ENCODE results near the gene AMMECR1.

DNA sequence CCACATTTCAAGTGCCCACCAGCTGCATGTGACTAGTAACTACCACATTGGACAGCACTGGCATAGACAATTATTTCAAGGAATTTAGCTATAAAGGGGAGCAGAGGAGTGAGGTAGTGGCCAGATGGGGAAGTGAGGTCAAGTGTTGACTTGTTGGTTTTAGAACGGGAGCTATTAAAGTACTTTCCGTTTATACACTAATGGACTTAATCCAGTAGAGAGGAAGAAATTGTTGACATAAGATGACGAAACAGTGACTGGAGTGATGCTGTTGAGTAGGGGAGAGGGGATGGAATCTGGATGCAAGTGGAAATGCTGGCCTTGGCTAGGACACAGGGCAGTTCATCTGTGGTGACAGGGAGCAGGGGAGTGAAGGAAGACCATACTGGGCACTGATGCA, 154.4 kb downstream of the AMMECR1 start:
- TF ChIP-seq JUN (IDR thresholded peaks at IDR 0.05; ENCODE audit: low read depth, low read length) (no peak), RBBP5 (IDR thresholded peaks at IDR 0.05; ENCODE audit: borderline replicate concordance, low read depth, low read length) (no peak), ASH2L (IDR thresholded peaks at IDR 0.05; ENCODE audit: low read length) (no peak), RFX5 (IDR thresholded peaks at IDR 0.05; ENCODE audit: borderline replicate concordance, low read depth, low read length) (no peak), POLR2A (IDR thresholded peaks at IDR 0.05; ENCODE audit: control extremely low read depth in 1 of 2, low read depth in 2 of 2, low read length in 2 of 2) (no peak), NRF1 (IDR thresholded peaks at IDR 0.05; ENCODE audit: low read depth, low read length) (no peak), EP300 (IDR thresholded peaks at IDR 0.05; ENCODE audit: borderline replicate concordance in 1 of 2, low read depth in 2 of 2, low read length in 2 of 2) (no peak), EZH2 (IDR thresholded peaks at IDR 0.05; ENCODE audit: low read depth, low read length, severe bottlenecking) (no peak), SRF (IDR thresholded peaks at IDR 0.05; ENCODE audit: low read depth, low read length) (no peak), GTF2F1 (IDR thresholded peaks at IDR 0.05; ENCODE audit: borderline replicate concordance, low read depth, low read length) (no peak), BCL11A (IDR thresholded peaks at IDR 0.05; ENCODE audit: low read depth in 2 of 2, low read length in 2 of 2) (no peak), ZNF274 (IDR thresholded peaks at IDR 0.05; ENCODE audit: borderline replicate concordance, extremely low read depth, low read length) (no peak)
- TF ChIP-seq, protein P1, sequence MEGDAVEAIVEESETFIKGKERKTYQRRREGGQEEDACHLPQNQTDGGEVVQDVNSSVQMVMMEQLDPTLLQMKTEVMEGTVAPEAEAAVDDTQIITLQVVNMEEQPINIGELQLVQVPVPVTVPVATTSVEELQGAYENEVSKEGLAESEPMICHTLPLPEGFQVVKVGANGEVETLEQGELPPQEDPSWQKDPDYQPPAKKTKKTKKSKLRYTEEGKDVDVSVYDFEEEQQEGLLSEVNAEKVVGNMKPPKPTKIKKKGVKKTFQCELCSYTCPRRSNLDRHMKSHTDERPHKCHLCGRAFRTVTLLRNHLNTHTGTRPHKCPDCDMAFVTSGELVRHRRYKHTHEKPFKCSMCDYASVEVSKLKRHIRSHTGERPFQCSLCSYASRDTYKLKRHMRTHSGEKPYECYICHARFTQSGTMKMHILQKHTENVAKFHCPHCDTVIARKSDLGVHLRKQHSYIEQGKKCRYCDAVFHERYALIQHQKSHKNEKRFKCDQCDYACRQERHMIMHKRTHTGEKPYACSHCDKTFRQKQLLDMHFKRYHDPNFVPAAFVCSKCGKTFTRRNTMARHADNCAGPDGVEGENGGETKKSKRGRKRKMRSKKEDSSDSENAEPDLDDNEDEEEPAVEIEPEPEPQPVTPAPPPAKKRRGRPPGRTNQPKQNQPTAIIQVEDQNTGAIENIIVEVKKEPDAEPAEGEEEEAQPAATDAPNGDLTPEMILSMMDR (IDR thresholded peaks at IDR 0.05; ENCODE audit: control extremely low read depth in 1 of 3, insufficient read depth in 1 of 3, low read depth in 1 of 3, low read length in 3 of 3), result no peak
